ENCODE measurements around the gene GTF2I. TPM values are rescaled to one million over a fixed set of nuclear protein-coding genes. Genes with fewer than 3 reads are reported as not detected.
A peak's percentile ranks its signal among the peaks of the same experiment; 100 is the strongest.
"Not testable (repeated sequence)": the region's sequence is repeated elsewhere in the genome, so short reads cannot be mapped to it uniquely, and the experiment has no call there.

Gene GTF2I
- total RNA-seq, 1 experiment from 2014 or later, result 188 TPM

- peak; percentile 56 for DNase-seq (ENCODE audit: low spot score)
Observed at GRCh38 chr7:74656441-74656836, 1.1 kb upstream of the GTF2I start.

GRCh38 chr7:74656837-74657691, 454 bp upstream of the GTF2I start:
- DNase-seq (ENCODE audit: low spot score), result peak; percentile 95

GRCh38 chr7:74658178-74659004, 873 bp downstream of the GTF2I start:
- peak; percentile 89 for DNase-seq (ENCODE audit: low spot score)

- DNase-seq (ENCODE audit: low spot score), result not testable (repeated sequence)
Observed at GRCh38 chr7:74660202-74660601, 2.7 kb downstream of the GTF2I start.

- DNase-seq (ENCODE audit: low spot score), result not testable (repeated sequence)
Observed at GRCh38 chr7:74661836-74662794, 4.6 kb downstream of the GTF2I start.

- DNase-seq (ENCODE audit: low spot score), result no peak
Observed at GRCh38 chr7:74665296-74665938, 7.9 kb downstream of the GTF2I start.

GRCh38 chr7:74667013-74667412, 9.5 kb downstream of the GTF2I start:
- DNase-seq (ENCODE audit: low spot score), result not testable (repeated sequence)

- not testable (repeated sequence) for DNase-seq (ENCODE audit: low spot score)
Observed at GRCh38 chr7:74667520-74667919, 10.0 kb downstream of the GTF2I start.

GRCh38 chr7:74671602-74672001, 14.1 kb downstream of the GTF2I start:
- DNase-seq (ENCODE audit: low spot score), result no peak

GRCh38 chr7:74672343-74672915, 14.9 kb downstream of the GTF2I start:
- no peak for DNase-seq (ENCODE audit: low spot score)

GRCh38 chr7:74674166-74674565, 16.6 kb downstream of the GTF2I start:
- no peak for DNase-seq (ENCODE audit: low spot score)

GRCh38 chr7:74682829-74683228, 25.3 kb downstream of the GTF2I start:
- DNase-seq (ENCODE audit: low spot score), result no peak

- no peak for DNase-seq (ENCODE audit: low spot score)
Observed at GRCh38 chr7:74683799-74684198, 26.3 kb downstream of the GTF2I start.

- no peak for DNase-seq (ENCODE audit: low spot score)
Observed at GRCh38 chr7:74684473-74684872, 27.0 kb downstream of the GTF2I start.

GRCh38 chr7:74684921-74685320, 27.4 kb downstream of the GTF2I start:
- peak; percentile 15 for DNase-seq (ENCODE audit: low spot score)

GRCh38 chr7:74690474-74690873, 33.0 kb downstream of the GTF2I start:
- no peak for DNase-seq (ENCODE audit: low spot score)

GRCh38 chr7:74704419-74704818, 46.9 kb downstream of the GTF2I start:
- DNase-seq (ENCODE audit: low spot score), result not testable (repeated sequence)

GRCh38 chr7:74707238-74707637, 49.7 kb downstream of the GTF2I start:
- no peak for DNase-seq (ENCODE audit: low spot score)

- no peak for DNase-seq (ENCODE audit: low spot score)
Observed at GRCh38 chr7:74708569-74709275, 51.2 kb downstream of the GTF2I start.

All from A172 (cell line).